Stimulated activated CD4-positive, alpha-beta T cell treated with anti-CD3 and anti-CD28 coated beads, TNF-alpha, amount 100 ng/mL, for 1 hour (primary cell): ENCODE measurements around the gene TP53I11.

Experiments
- DNase-seq, 3 donors: peaks; one replicate each; pipeline ENCODE4 v3.0.0-alpha.2; 2020; ENCODE audit warnings: low read depth in 3 of 3, low spot score in 1 of 3

The TP53I11 gene

DNA sequence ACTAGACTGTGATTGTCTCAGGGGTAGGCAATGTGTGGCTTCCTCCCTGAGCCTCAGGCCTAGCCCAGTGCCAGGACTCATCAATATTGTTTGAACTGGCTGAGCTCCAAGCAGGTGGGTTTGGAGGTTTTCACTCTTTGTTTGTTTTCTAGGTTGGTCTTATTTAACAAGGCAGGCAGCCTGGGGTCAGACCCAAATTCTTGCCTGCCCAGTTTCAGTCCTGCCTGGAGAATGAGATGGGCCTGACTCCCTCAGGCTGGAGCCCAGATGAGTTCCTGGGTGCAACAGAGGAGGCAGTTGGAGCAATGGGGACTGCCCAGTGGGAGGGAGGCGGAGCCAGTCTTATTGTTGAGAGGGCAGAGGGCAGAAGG lies 28.3 kb upstream of the TP53I11 start:
- no peak for DNase-seq

GRCh38 chr11:44978274-44978960 lies 27.7 kb upstream of the TP53I11 start:
- no peak for DNase-seq

DNA sequence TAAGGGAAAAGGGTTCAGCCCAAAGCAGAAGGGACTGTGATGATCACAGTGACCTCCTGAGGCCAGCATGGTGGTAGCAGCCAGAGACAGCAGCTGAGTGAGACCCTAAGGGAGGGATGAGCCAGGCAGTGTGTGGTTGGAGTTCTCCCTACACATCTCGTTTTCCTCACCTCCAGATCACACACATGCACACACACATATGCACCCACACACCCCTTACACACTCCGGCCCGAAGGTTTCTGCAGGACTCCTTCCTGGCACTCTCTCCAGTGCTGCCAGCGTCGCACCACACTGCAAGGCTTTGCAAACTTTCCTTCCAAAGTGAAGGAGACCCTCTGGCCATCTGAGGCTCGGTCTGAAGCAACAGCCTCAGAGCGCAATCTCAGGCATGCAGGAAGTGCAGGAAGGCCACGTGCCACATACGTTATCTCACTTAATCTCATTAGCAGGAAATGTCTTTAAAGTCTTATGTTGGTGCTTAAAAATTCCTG lies 26.9 kb upstream of the TP53I11 start:
- no peak for DNase-seq

DNA sequence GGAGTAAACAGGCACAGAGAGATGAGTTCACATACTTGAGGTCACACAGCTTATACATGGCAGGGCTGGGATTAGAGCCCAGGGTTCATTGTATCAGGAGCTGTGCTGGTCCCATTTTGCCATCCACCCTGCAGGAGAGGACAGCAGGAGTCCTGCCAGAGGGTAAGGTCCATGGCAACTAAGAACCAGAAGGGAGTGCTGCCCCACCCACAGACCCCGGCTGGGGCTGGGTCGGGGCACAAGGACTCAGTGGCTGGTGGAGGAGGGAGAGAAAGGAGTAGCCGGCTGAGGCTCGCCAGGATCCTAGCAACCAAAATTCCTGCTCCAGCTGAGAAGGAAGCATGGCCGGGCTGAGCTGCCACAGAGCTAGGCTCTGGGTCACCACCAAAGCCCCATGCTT lies 25.9 kb upstream of the TP53I11 start:
- no peak for DNase-seq

DNA sequence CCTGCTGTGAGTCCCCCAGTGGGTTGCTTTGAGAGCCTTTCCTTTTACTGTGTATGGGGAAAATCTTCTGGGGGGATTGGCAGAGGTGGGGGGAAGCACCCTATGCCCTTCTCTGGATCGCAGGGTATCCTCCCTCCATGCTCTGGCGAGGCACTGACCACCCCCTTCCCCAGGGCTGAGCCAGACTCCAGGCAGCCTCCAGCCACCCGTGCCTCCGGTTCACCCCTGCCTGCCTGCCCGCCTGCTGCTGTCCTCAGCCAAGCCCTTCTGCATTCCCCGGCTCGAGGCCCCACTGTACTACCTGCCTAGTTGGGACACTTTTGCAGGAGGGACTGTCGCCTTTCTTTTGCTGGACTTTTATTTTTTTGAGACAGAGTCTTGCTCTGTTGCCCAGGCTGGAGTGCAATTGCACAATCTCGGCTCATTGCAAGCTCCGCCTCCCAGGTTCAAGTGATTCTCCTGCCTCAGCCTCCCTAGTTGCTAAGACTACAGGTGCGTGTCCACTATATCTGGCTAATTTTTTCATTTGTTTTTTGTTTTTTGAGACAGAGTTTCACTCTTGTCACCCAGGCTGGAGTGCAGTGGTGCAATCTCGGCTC lies 23.8 kb upstream of the TP53I11 start:
- DNase-seq: no peak

GRCh38 chr11:44973632-44974401 lies 23.1 kb upstream of the TP53I11 start:
- DNase-seq: no peak

DNA sequence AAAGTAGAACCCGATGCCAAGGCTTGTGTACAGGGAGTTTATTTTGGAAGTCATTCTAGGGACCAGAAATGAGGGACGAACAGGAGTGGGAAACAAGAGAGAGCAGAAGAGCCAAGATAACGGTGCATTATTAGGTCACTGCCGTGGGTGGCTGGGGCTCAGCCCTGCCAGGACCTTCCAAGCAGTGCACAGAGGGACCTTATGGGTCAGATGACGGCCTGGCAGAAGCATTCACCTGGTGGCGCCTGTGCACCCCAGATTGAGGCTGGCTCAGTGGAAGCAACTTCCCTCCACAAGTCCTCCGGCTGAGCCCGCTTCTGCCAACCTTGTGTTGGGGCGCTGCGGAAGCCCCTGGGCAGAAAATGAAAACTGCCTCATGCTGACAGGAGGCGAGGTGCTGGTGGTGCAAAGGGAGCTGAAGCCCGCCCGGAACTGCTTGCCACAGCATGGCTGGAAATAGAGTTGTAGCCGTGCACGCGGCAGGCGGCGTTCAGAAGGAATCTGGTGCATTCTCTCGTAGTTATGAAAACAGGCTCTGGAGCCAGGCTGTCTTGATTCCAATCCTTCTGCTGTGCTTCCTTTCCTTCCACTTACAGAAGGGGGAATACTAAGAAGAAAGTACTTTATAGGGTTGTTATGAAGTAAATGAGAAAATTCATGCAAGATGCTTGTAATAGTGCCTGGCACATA lies 22.2 kb upstream of the TP53I11 start:
- no peak for DNase-seq

GRCh38 chr11:44971185-44971584 lies 20.5 kb upstream of the TP53I11 start:
- no peak for DNase-seq

- no peak for DNase-seq
These were observed 19.6 kb upstream of the TP53I11 start for GRCh38 chr11:44970293-44970692.

- DNase-seq: no peak
These were observed 19.1 kb upstream of the TP53I11 start for GRCh38 chr11:44969651-44970252.

DNA sequence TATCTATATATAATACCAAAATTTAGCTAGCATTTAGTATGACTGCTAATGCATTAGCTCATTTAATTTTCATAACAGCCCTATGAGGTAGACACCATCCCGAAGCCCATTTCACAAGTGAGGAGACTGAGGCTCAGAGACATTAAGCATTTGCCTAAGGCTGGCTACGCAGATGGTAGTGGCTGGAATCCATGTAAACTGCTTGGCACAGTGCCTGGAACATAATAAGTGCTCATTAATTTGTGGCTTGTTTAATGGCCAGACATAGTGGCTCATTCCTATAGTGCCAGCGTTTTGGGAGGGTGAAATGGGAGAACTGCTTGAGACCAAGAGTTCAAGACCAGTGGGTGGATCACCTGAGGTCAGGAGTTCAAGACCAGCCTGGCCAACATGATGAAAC lies 17.8 kb upstream of the TP53I11 start:
- DNase-seq: no peak

DNA sequence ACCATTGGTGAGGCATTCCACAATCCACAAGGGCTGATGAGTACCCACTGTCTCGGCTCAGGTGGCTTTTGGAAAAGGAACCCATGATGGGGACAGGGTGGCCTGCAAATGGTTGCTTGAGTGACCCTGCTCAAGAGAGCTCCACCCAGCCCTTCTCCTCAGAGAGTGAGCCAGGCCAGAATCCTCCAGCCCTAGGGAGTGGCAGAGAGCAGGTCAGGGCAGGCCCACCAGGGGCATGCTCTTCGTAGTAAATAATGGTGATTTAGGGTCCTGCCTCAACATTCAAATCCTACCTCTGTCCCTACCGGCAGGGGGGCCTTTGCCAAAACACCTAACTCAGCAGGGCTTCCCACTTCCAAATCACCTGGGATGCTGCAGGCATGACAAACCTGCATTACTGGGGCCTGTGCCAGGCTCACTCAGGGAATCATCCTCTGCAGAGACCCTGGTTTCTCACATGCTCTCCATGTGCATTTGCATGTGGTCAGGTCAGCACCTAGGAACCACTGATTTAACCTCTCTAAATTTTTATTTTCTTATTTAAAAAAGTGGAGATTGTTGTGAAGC lies 17.3 kb upstream of the TP53I11 start:
- no peak for DNase-seq

DNA sequence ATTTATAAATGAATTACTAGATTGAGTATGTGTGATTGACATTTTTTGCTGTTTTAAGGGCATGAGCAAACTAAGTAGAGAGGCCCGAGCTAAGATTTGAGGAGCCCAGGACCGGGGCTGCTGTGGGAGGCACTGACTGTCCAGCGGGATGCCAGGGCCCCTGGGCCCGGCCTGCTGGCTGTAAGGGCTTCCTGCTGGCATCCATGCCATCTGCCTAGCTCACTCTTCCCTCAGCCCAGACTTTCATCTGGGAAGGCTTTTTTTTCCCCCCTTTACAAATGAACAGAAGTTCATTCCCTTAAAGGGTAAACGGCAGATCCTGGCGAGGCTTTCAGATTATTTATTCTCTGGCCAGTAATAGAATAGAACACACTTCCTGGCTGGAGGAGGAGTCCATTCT lies 16.0 kb upstream of the TP53I11 start:
- no peak for DNase-seq

DNA sequence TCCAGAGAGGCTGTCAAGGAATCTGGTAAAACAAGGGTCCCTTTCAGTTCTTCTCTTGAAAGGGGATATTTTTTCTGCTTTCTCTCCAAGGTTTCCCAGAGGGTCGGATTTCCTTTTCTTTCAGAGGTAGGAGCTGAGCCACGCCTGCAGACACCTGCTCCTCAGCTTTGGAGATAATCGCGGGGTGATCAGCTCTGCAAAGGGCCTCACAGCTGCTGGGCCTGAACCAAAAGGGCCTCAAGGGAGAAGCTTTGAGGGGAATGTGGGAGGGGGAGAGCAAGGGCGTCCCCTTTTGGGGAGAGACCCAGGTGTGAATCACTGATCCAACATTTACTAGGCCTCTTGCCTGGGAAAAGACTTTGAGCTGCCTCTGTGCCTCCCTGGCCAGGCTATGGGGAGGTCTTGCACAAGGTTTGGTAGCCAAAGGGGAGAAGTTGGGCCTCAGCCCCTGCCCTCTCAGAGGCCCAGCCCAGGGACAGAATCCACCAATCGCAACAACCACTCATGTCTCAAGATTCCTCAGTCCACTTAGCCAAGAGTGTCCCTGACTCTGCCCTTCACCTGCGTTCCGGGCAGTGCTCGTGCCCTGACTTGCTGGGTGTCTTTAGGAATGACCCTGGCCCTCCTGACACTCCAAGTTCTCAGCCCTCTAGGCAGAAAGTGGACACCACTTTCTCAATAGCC lies 14.0 kb upstream of the TP53I11 start:
- no peak for DNase-seq

DNA sequence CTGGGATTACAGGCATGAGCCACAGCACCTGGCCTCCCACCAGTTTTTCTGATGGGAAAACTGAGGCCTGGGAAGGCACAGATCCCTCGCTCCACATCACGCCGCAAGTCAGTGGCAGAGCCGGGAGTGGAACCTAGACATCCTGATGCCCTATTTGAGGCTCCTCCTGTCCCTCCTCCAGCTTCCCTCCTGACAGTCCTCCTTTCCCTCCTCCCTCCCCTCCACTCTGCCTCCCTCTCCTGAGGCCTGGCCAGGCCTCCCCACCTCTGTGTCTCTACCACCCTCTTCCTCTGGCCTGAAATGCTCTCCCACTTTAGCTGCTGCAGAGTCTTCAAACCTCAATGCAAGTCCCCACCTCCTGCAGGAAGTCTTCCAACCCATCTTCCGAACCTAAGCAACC lies 13.3 kb upstream of the TP53I11 start:
- no peak for DNase-seq

GRCh38 chr11:44963136-44963535 lies 12.5 kb upstream of the TP53I11 start:
- DNase-seq: no peak

- DNase-seq: no peak
These were observed 11.8 kb upstream of the TP53I11 start for GRCh38 chr11:44962464-44962863.

GRCh38 chr11:44960200-44960845 lies 9.6 kb upstream of the TP53I11 start:
- no peak for DNase-seq

DNA sequence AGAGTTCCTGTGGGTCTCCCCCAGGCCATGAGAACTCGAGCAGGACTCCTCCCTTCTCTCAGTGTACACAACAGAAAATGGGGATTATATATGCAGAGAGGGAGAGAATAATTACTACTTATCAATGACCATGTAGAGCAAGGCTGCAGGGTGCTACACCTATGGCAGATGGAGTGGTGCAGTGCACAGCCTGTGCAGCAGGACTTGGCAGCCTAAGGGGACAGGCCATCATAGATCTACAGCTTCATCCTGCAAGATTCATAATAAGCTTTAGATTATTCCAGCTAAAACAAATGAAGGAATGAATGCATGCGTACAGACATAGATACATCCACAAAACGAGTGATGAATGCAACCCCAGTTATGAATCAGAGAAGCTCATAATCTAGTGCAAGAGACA lies 8.4 kb upstream of the TP53I11 start:
- no peak for DNase-seq
